GM19043 (cell line): Measurements from ENCODE around the gene PAQR5.
"Not testable (repeated sequence)": the region's sequence is repeated elsewhere in the genome, so short reads cannot be mapped to it uniquely, and the experiment has no call there.

Source experiments
- ATAC-seq: cut with Tn5 transposase; IDR thresholded peaks from one replicate; pipeline ENCODE4 v1.9.1; 2021; ENCODE audit warnings: low read depth; ENCODE audit not compliant: unreplicated experiment

PAQR5 gene

GRCh38 chr15:69292826-69293420 is 5.8 kb upstream of the PAQR5 start:
- ATAC-seq: no peak

- ATAC-seq: no peak
Observed at GRCh38 chr15:69293741-69294615, 4.7 kb upstream of the PAQR5 start.

- ATAC-seq: no peak
Observed at GRCh38 chr15:69296606-69297005, 2.1 kb upstream of the PAQR5 start.

GRCh38 chr15:69297642-69298353 is 914 bp upstream of the PAQR5 start:
- ATAC-seq: no peak

GRCh38 chr15:69298354-69298696 is 387 bp upstream of the PAQR5 start:
- no peak for ATAC-seq

- no peak for ATAC-seq
Observed at GRCh38 chr15:69299451-69299886, 757 bp downstream of the PAQR5 start.

- ATAC-seq: no peak
Observed at GRCh38 chr15:69299943-69300588, 1.4 kb downstream of the PAQR5 start.

- not testable (repeated sequence) for ATAC-seq
Observed at GRCh38 chr15:69301101-69301500, 2.4 kb downstream of the PAQR5 start.

- ATAC-seq: not testable (repeated sequence)
Observed at GRCh38 chr15:69302087-69302486, 3.4 kb downstream of the PAQR5 start.

- ATAC-seq: no peak
Observed at GRCh38 chr15:69302929-69303328, 4.2 kb downstream of the PAQR5 start.

- no peak for ATAC-seq
Observed at GRCh38 chr15:69303337-69304181, 4.8 kb downstream of the PAQR5 start.

GRCh38 chr15:69304182-69304545 is 5.5 kb downstream of the PAQR5 start:
- ATAC-seq: no peak

GRCh38 chr15:69305204-69305931 is 6.7 kb downstream of the PAQR5 start:
- ATAC-seq: no peak

- ATAC-seq: no peak
Observed at GRCh38 chr15:69305933-69306568, 7.3 kb downstream of the PAQR5 start.

GRCh38 chr15:69307939-69308338 is 9.2 kb downstream of the PAQR5 start:
- ATAC-seq: no peak

- ATAC-seq: no peak
Observed at GRCh38 chr15:69308949-69309348, 10.2 kb downstream of the PAQR5 start.

GRCh38 chr15:69311319-69311721 is 12.6 kb downstream of the PAQR5 start:
- ATAC-seq: no peak

GRCh38 chr15:69313432-69314000 is 14.8 kb downstream of the PAQR5 start:
- ATAC-seq: no peak

GRCh38 chr15:69314131-69314530 is 15.4 kb downstream of the PAQR5 start:
- no peak for ATAC-seq
